CD4-positive, alpha-beta memory T cell (primary cell): ENCODE results near the gene PROB1. TPM values are rescaled to one million over a fixed set of nuclear protein-coding genes. Genes with fewer than 3 reads are reported as not detected.
"Not testable (repeated sequence)": the region's sequence is repeated elsewhere in the genome, so short reads cannot be mapped to it uniquely, and the experiment has no call there.

Experiments
- CTCF ChIA-PET: fragments of 350-600 bp; sonication (Branson Sonifier 250); formaldehyde crosslinking; loops from one replicate; lab custom pipeline; 2021; ENCODE audit warnings: inconsistent platforms; ENCODE audit not compliant: partially characterized antibody; lab: Charles Lee
- POLR2A ChIA-PET: fragments of 350-600 bp; sonication (Branson Sonifier 250); formaldehyde crosslinking; loops from one replicate; lab custom pipeline; 2021; ENCODE audit not compliant: partially characterized antibody; lab: Charles Lee
- DNase-seq, 5 donors: peaks; one replicate each; pipeline versions ENCODE4 v3.0.0 to v3.0.0-alpha.2; 2020 to 2022; ENCODE audit warnings: mixed read lengths in 1 of 5
- H3K27ac ChIP-seq: one replicate; pipeline ENCODE4 v1.7.0; 2013; ENCODE audit warnings: low read depth, low read length
- H3K27me3 ChIP-seq: 2 replicates; pipeline ENCODE4 v1.7.0; 2013; ENCODE audit warnings: mild to moderate bottlenecking, low read length, moderate library complexity; ENCODE audit not compliant: insufficient read depth
- H3K36me3 ChIP-seq: 2 replicates; pipeline ENCODE4 v1.7.0; 2013; ENCODE audit warnings: mild to moderate bottlenecking, low read length, moderate library complexity; ENCODE audit not compliant: insufficient read depth
- H3K4me1 ChIP-seq: 2 replicates; pipeline ENCODE4 v1.7.0; 2013; ENCODE audit warnings: mild to moderate bottlenecking, low read length, moderate library complexity; ENCODE audit not compliant: insufficient read depth
- H3K4me3 ChIP-seq, 2 donors: one replicate each; pipeline ENCODE4 v1.7.0; 2013; ENCODE audit warnings: low read length in 2 of 2, mild to moderate bottlenecking in 1 of 2
- H3K9me3 ChIP-seq, 2 donors: one replicate each; pipeline ENCODE4 v1.7.0; 2013; ENCODE audit warnings: low read length in 2 of 2, control low read depth in 1 of 2; ENCODE audit not compliant: control insufficient read depth in 1 of 2
- H3K27ac Mint-ChIP-seq, 7 donors: one replicate each; pipeline ENCODE4 v1.8.0; 2020 to 2021; ENCODE audit warnings: mixed read lengths in 7 of 7, mild to moderate bottlenecking in 6 of 7, inconsistent platforms in 3 of 7, moderate library complexity in 3 of 7
- H3K27me3 Mint-ChIP-seq, 2 donors: one replicate each; pipeline ENCODE4 v1.8.0; 2020 to 2021; ENCODE audit warnings: mixed read lengths in 2 of 2
- H3K36me3 Mint-ChIP-seq, 2 donors: one replicate each; pipeline ENCODE4 v1.8.0; 2020 to 2021; ENCODE audit warnings: mixed read lengths in 2 of 2, inconsistent platforms in 1 of 2, mild to moderate bottlenecking in 1 of 2
- H3K4me1 Mint-ChIP-seq, 4 donors: one replicate each; pipeline ENCODE4 v1.8.0; 2020 to 2021; ENCODE audit warnings: mixed read lengths in 4 of 4, mild to moderate bottlenecking in 1 of 4
- H3K4me3 Mint-ChIP-seq, 8 donors: one replicate each; pipeline ENCODE4 v1.8.0; 2020 to 2021; ENCODE audit warnings: mixed read lengths in 8 of 8, mild to moderate bottlenecking in 7 of 8, moderate library complexity in 6 of 8, inconsistent platforms in 3 of 8
- H3K9me3 Mint-ChIP-seq, 8 donors: one replicate each; pipeline ENCODE4 v1.8.0; 2020 to 2021; ENCODE audit warnings: mixed read lengths in 8 of 8, mild to moderate bottlenecking in 5 of 8, inconsistent platforms in 3 of 8, moderate library complexity in 1 of 8
- intact Hi-C: fragments of 100-400 bp; cut with micrococcal nuclease; formaldehyde crosslinking; loops from one replicate; pipeline ENCODE4 v1.15.1; 2023
- polyA plus RNA-seq, 2 donors: library from polyadenylated mRNA; unstranded; fragments of 300-500 nt; fragmentation: Illumina TruSeq; gene quantifications; one replicate each; pipeline ENCODE4 v1.2.3, GENCODE V29; 2021
- total RNA-seq, 2 experiments: library from RNA; stranded (reverse); gene quantifications; one replicate each; pipeline ENCODE4 v1.2.3, GENCODE V29; 2021

The PROB1 gene
- total RNA-seq, result 1 to 10 TPM; 1.2 to 1.3 TPM
- polyA plus RNA-seq, result under 1 TPM; 0.11 to 0.23 TPM

GRCh38 chr5:139394654-139395566 lies at the start of gene PROB1:
TSS of gene PROB1 (minus strand) at chr5:139395104. CDS start at chr5:139395081, 23 bp downstream.
- POLR2A ChIA-PET, result interaction anchor here (0.7 to 7.2 kb wide), 4 partner anchors 7 to 930 kb away, joined by 3 to 49 read pairs (median 4); partner anchors contain the start of genes EGR1, MATR3 and SPATA24
- Mint-ChIP-seq H3K27ac (no peak within 1 kb of the TSS), H3K36me3 (peaks cover 0 to 5% of the 10 kb centered on the region in 2 donors), H3K4me1 (peaks cover 16 to 31% (median 22%) of the 10 kb centered on the region in 4 donors), H3K9me3 (peaks cover 0 to 2% (median 0%) of the 10 kb centered on the region in 8 donors), H3K27me3 (no peaks in the 10 kb centered on the region), H3K4me3 (peak within 1 kb of the TSS in 7 of 8 donors; percentile 43 to 94 (median 88))
- H3K4me3 ChIP-seq, result peak within 1 kb of the TSS in 1 of 2 donors; percentile 61
- no peaks in the 10 kb centered on the region for H3K9me3 ChIP-seq
- peak within 1 kb of the TSS; percentile 39 for H3K27ac ChIP-seq
- peaks cover 35% of the 10 kb centered on the region for H3K4me1 ChIP-seq
- intact Hi-C loops, result loop anchor here (5.0 kb wide), 1 partner anchor 123 kb away; no protein-coding TSS in a partner anchor
- no peak for DNase-seq
- H3K36me3 ChIP-seq, result no peaks in the 10 kb centered on the region
- CTCF ChIA-PET, result interaction anchor here (1.1 to 1.3 kb wide), 3 partner anchors 26 to 119 kb away, joined by 3 to 4 read pairs (median 4); no protein-coding TSS in a partner anchor
- H3K27me3 ChIP-seq, result no peaks in the 10 kb centered on the region

- H3K27me3 Mint-ChIP-seq, result no peaks in the 10 kb centered on the region
- H3K27me3 ChIP-seq, result no peaks in the 10 kb centered on the region
- peak overlapping the region; percentile 89 to 98 (median 93) for H3K27ac Mint-ChIP-seq
- H3K36me3 Mint-ChIP-seq, result peaks cover 0 to 4% of the 10 kb centered on the region in 2 donors
- peak in 3 of 5 donors; percentile 41 to 68 (median 52) for DNase-seq
- ChIA-PET POLR2A (interaction anchor here (0.6 to 11.9 kb wide), 13 partner anchors 14 to 128 kb away, joined by 3 to 171 read pairs (median 4); partner anchors contain the start of genes ECSCR, SMIM33 and STING1), CTCF (interaction anchor here (1.3 to 3.6 kb wide), 4 partner anchors 14 to 69 kb away, joined by 3 to 17 read pairs (median 10); no protein-coding TSS in a partner anchor)
- no peak overlapping the region for H3K4me3 ChIP-seq
- H3K4me3 Mint-ChIP-seq, result peak overlapping the region in 6 of 8 donors; percentile 64 to 85 (median 76)
- intact Hi-C loops, result no loop called here
- H3K9me3 Mint-ChIP-seq, result no peaks in the 10 kb centered on the region
- H3K36me3 ChIP-seq, result no peaks in the 10 kb centered on the region
- H3K4me1 Mint-ChIP-seq, result peaks cover 40 to 85% (median 52%) of the 10 kb centered on the region in 4 donors
- H3K9me3 ChIP-seq, result no peaks in the 10 kb centered on the region
- peaks cover 58% of the 10 kb centered on the region for H3K4me1 ChIP-seq
- no peak overlapping the region for H3K27ac ChIP-seq
Measured at GRCh38 chr5:139443831-139444453, 49.0 kb upstream of the PROB1 start.

- H3K27me3 ChIP-seq, H3K4me3 ChIP-seq, intact Hi-C loops, H3K36me3 ChIP-seq, H3K36me3 Mint-ChIP-seq, DNase-seq, H3K9me3 Mint-ChIP-seq, H3K9me3 ChIP-seq, H3K27me3 Mint-ChIP-seq: not testable (repeated sequence)
- CTCF ChIA-PET, result interaction anchor here (1.3 to 1.5 kb wide), 3 partner anchors 73 to 326 kb away, joined by 3 to 4 read pairs (median 3); no protein-coding TSS in a partner anchor
- Histone ChIP-seq H3K27ac (peak overlapping the region; percentile 99), H3K4me1 (peaks cover 41% of the 10 kb centered on the region)
- peak overlapping the region in 4 of 7 donors; percentile 83 to 100 (median 100) for H3K27ac Mint-ChIP-seq
- peaks cover 33 to 74% (median 43%) of the 10 kb centered on the region in 4 donors for H3K4me1 Mint-ChIP-seq
- POLR2A ChIA-PET, result interaction anchor here (1.0 to 11.9 kb wide), 8 partner anchors 10 to 167 kb away, joined by 3 to 171 read pairs (median 28); partner anchors contain the start of genes ECSCR, SMIM33 and STING1
- H3K4me3 Mint-ChIP-seq, result peak overlapping the region in 4 of 8 donors; percentile 31 to 98 (median 76)
Measured at GRCh38 chr5:139440416-139440815, 45.5 kb upstream of the PROB1 start.

- Mint-ChIP-seq H3K9me3 (no peaks in the 10 kb centered on the region), H3K4me3 (peak within 1 kb of the TSS; percentile 96 to 99 (median 98)), H3K4me1 (peaks cover 32 to 63% (median 41%) of the 10 kb centered on the region in 4 donors), H3K36me3 (peaks cover 4 to 10% of the 10 kb centered on the region in 2 donors), H3K27ac (peak within 1 kb of the TSS; percentile 93 to 100 (median 100)), H3K27me3 (no peaks in the 10 kb centered on the region)
- no peaks in the 10 kb centered on the region for H3K27me3 ChIP-seq
- POLR2A ChIA-PET, result interaction anchor here (0.8 to 11.9 kb wide), 21 partner anchors 9 to 197 kb away, joined by 3 to 171 read pairs (median 6); partner anchors contain the start of genes ECSCR, MATR3, PAIP2 and SMIM33
- CTCF ChIA-PET, result interaction anchor here (1.2 to 3.5 kb wide), 8 partner anchors 9 to 327 kb away, joined by 3 to 35 read pairs (median 4); partner anchors contain the start of gene ECSCR
- DNase-seq, result peak; percentile 84 to 90 (median 86)
- no peaks in the 10 kb centered on the region for H3K9me3 ChIP-seq
- H3K4me3 ChIP-seq, result peak within 1 kb of the TSS; percentile 83 to 91
- H3K4me1 ChIP-seq, result peaks cover 31% of the 10 kb centered on the region
- H3K36me3 ChIP-seq, result no peaks in the 10 kb centered on the region
- intact Hi-C loops, result loop anchor here (1.0 kb wide), 5 partner anchors 19 to 122 kb away; partner anchors contain the start of genes SPATA24, STING1 and UBE2D2
- H3K27ac ChIP-seq, result peak within 1 kb of the TSS; percentile 99
Measured at GRCh38 chr5:139439013-139439903, 44.4 kb upstream of the PROB1 start, which contains the start of gene DNAJC18. TSS of gene DNAJC18 (minus strand) at chr5:139439525. CDS start at chr5:139439445, 80 bp downstream.

- H3K4me1 Mint-ChIP-seq, result peaks cover 27 to 57% (median 35%) of the 10 kb centered on the region in 4 donors
- Histone ChIP-seq H3K9me3 (no peaks in the 10 kb centered on the region), H3K4me1 (peaks cover 25% of the 10 kb centered on the region), H3K36me3 (no peaks in the 10 kb centered on the region), H3K27me3 (no peaks in the 10 kb centered on the region), H3K4me3 (peak overlapping the region in 1 of 2 donors; percentile 91), H3K27ac (peak overlapping the region; percentile 99)
- no peaks in the 10 kb centered on the region for H3K27me3 Mint-ChIP-seq
- CTCF ChIA-PET, result interaction anchor here (1.3 to 3.5 kb wide), 5 partner anchors 9 to 79 kb away, joined by 3 to 35 read pairs (median 7); partner anchors contain the start of gene ECSCR
- peak in 1 of 5 donors; percentile 47 for DNase-seq
- H3K9me3 Mint-ChIP-seq, result no peaks in the 10 kb centered on the region
- intact Hi-C loops, result loop anchor here (1.0 kb wide), 5 partner anchors 20 to 123 kb away; partner anchors contain the start of genes SPATA24, STING1 and UBE2D2
- POLR2A ChIA-PET, result interaction anchor here (0.8 to 11.9 kb wide), 17 partner anchors 8 to 198 kb away, joined by 3 to 171 read pairs (median 6); partner anchors contain the start of genes ECSCR, MATR3, PAIP2 and SMIM33
- H3K36me3 Mint-ChIP-seq, result peaks cover 4 to 10% of the 10 kb centered on the region in 2 donors
- peak overlapping the region; percentile 93 to 100 (median 100) for H3K27ac Mint-ChIP-seq
- H3K4me3 Mint-ChIP-seq, result peak overlapping the region; percentile 96 to 99 (median 98)
Measured at GRCh38 chr5:139438707-139439012, 43.8 kb upstream of the PROB1 start.
